ENCODE data around the gene ALDH3B1.

The ALDH3B1 gene

GRCh38 chr11:68076371-68077042 lies 66.4 kb downstream of the ALDH3B1 start:
- no peak for DNase-seq

GRCh38 chr11:68077617-68078582 lies 67.8 kb downstream of the ALDH3B1 start:
- DNase-seq = no peak
